Stimulated activated naive CD8-positive, alpha-beta T cell treated with anti-CD3 and anti-CD28 coated beads, Interleukin-15, Interleukin-2, amounts not matched to agents 100 ng/mL and 50 ng/mL, for 24 hours (primary cell): ENCODE measurements around the gene FASTKD3.
A peak's percentile ranks its signal among the peaks of the same experiment; 100 is the strongest.

Experiments used
- H3K27ac Mint-ChIP-seq: one replicate; pipeline ENCODE4 v1.8.0; 2021; ENCODE audit warnings: mild to moderate bottlenecking, mixed read lengths
- H3K27me3 Mint-ChIP-seq: one replicate; pipeline ENCODE4 v1.8.0; 2021; ENCODE audit warnings: mixed read lengths
- H3K36me3 Mint-ChIP-seq: one replicate; pipeline ENCODE4 v1.8.0; 2021; ENCODE audit warnings: low read depth, mixed read lengths
- H3K4me1 Mint-ChIP-seq: one replicate; pipeline ENCODE4 v1.8.0; 2021; ENCODE audit warnings: low read depth, mixed read lengths
- H3K4me3 Mint-ChIP-seq: one replicate; pipeline ENCODE4 v1.8.0; 2021; ENCODE audit warnings: mild to moderate bottlenecking, mixed read lengths
- H3K9me3 Mint-ChIP-seq: one replicate; pipeline ENCODE4 v1.8.0; 2021; ENCODE audit warnings: mixed read lengths

FASTKD3 gene

GRCh38 chr5:7894439-7894838 is 25.6 kb upstream of the FASTKD3 start:
- Mint-ChIP-seq H3K36me3 (peaks cover 88% of the 10 kb centered on the region), H3K4me3 (no peak overlapping the region), H3K4me1 (peaks cover 15% of the 10 kb centered on the region), H3K27me3 (no peaks in the 10 kb centered on the region), H3K27ac (peak overlapping the region; percentile 26), H3K9me3 (no peaks in the 10 kb centered on the region)

DNA sequence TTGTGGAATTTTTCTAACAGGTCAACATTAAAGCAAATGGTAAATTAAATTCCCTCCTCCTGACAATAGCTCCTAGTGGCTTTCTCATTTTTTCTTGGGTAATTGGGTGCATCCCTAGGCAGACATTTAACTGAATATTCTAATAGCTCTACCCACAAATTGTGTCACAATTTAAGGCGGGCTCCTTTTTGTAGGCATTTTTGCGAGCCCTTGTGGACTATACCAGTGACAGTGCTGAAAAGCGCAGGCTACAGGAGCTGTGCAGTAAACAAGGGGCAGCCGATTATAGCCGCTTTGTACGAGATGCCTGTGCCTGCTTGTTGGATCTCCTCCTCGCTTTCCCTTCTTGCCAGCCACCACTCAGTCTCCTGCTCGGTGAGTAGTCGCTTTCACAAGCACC is 20.1 kb upstream of the FASTKD3 start:
- no peaks in the 10 kb centered on the region for H3K9me3 Mint-ChIP-seq
- H3K36me3 Mint-ChIP-seq: peaks cover 80% of the 10 kb centered on the region
- H3K27ac Mint-ChIP-seq: no peak overlapping the region
- H3K4me1 Mint-ChIP-seq: no peaks in the 10 kb centered on the region
- H3K4me3 Mint-ChIP-seq: no peak overlapping the region
- H3K27me3 Mint-ChIP-seq: no peaks in the 10 kb centered on the region

DNA sequence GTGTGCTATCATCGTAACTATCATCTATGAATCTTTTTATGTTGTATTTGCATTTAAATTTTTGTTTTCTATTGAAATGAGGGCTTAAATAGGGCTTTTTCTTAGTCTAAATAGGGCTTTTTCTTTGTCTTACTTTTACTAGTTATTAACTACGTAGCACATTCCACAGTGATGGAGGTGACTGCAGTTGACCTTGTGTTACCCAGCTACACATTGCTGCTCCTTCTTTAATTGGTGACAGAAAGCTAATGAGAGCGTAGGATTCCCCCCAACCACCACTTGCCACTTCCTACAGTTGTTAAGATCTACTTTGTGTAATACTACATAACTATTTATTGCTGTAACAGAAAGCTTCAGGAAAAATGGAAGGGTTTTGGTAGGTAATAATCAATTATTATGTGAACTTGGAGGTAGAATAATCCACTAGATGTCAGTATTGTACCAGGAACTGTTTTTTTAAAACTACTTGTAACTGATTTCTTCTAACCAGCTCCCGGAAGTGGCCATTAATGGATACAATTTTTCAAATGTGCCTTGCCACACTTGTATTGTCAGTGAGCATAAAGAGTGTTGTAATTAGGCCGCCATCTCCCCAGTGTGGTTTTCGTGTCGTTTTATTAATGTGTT is 18.1 kb upstream of the FASTKD3 start:
- peaks cover 77% of the 10 kb centered on the region for H3K36me3 Mint-ChIP-seq
- peaks cover 2% of the 10 kb centered on the region for H3K4me1 Mint-ChIP-seq
- no peak overlapping the region for H3K4me3 Mint-ChIP-seq
- H3K27ac Mint-ChIP-seq: no peak overlapping the region
- H3K27me3 Mint-ChIP-seq: no peaks in the 10 kb centered on the region
- no peaks in the 10 kb centered on the region for H3K9me3 Mint-ChIP-seq

DNA sequence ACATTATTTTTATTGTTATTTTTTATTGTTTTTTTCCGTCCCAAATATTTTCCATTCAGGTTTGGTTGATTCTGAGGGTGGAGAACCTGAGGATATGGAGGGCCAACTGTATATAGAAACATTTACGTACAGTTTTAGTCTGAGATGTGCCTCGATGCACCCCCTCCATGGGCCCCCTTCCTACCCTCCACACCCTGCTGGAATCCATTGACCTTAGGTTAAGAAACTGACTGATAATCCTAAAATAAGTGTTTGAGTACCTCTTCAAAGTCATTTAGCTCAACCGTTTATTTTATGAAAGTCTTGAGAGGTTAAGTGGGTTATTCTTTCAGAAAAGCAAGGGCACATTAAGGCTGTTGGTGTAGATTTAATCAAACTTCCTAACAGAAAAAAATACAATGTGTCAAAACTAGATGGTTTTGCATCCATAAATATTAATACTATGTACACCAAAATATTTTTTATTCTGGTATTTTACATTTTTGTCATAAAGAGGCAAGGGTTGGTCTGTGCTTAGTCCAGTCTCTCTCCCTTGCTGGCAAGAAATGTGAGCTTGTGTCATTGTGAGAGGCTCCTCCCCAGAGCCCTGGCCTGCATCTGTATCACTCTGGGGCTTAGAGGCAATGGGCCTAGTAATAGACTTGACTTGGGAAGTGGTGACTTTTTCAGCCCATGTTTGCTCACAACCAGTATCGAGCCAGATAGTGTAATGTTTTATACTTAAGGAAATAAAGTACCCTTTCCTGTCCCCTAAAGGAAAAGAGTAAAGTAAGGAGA is 15.8 kb upstream of the FASTKD3 start:
- no peaks in the 10 kb centered on the region for H3K9me3 Mint-ChIP-seq
- no peak overlapping the region for H3K27ac Mint-ChIP-seq
- H3K4me3 Mint-ChIP-seq: no peak overlapping the region
- peaks cover 10% of the 10 kb centered on the region for H3K4me1 Mint-ChIP-seq
- no peaks in the 10 kb centered on the region for H3K27me3 Mint-ChIP-seq
- peaks cover 83% of the 10 kb centered on the region for H3K36me3 Mint-ChIP-seq

DNA sequence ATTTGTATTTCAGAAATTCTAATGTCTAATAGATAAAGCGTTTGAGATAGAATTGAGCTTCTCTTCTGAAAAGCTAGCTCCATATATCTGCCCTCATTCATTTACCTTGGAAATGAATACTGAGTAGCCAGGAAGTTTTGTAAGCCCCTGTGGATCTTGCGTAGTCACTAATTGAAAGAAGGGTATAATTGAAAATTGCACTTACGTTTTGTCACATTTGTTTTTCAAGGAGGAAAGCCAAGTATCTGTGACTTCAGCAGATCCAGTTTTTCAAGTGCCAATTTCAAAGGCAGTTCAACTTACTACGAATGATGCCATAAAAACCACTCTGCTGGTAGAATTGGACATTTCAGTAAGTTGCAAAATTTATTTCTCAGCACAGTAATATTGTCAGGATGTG is 14.1 kb upstream of the FASTKD3 start:
- Mint-ChIP-seq H3K4me1 (peaks cover 23% of the 10 kb centered on the region), H3K27me3 (no peaks in the 10 kb centered on the region), H3K27ac (no peak overlapping the region), H3K4me3 (no peak overlapping the region), H3K36me3 (peaks cover 81% of the 10 kb centered on the region), H3K9me3 (no peaks in the 10 kb centered on the region)

GRCh38 chr5:7881816-7882215 is 13.0 kb upstream of the FASTKD3 start:
- peaks cover 34% of the 10 kb centered on the region for H3K4me1 Mint-ChIP-seq
- H3K27me3 Mint-ChIP-seq: no peaks in the 10 kb centered on the region
- no peak overlapping the region for H3K27ac Mint-ChIP-seq
- peaks cover 83% of the 10 kb centered on the region for H3K36me3 Mint-ChIP-seq
- no peak overlapping the region for H3K4me3 Mint-ChIP-seq
- H3K9me3 Mint-ChIP-seq: no peaks in the 10 kb centered on the region

GRCh38 chr5:7881091-7881490 is 12.3 kb upstream of the FASTKD3 start:
- H3K36me3 Mint-ChIP-seq: peaks cover 83% of the 10 kb centered on the region
- H3K4me3 Mint-ChIP-seq: no peak overlapping the region
- H3K27ac Mint-ChIP-seq: no peak overlapping the region

DNA sequence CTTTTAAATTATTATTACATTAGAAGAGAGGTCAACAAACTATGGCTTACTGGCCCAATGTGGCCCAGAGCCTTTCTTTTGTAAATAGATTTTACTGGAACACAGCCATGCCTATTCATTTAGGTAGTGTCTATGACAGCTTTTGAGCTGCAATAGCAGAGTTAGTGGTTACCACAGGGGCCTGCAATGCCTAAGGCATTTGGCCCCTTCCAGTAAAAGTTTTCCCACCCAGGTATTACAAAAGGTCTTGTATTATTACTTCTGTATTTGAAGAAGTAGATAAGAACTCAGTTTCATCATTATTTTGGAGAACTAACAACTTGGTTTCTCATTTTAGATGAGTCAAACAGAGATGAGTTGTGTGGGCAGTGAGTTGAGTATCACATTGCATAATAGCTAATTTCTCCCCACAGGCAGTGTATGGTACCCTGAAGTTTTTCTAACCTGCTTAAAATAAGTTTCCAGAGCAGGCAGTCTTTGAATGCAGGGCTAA is 9.6 kb upstream of the FASTKD3 start:
- H3K4me3 Mint-ChIP-seq: peak overlapping the region; percentile 30
- H3K27ac Mint-ChIP-seq: peak overlapping the region; percentile 74
- no peaks in the 10 kb centered on the region for H3K9me3 Mint-ChIP-seq
- peaks cover 56% of the 10 kb centered on the region for H3K4me1 Mint-ChIP-seq
- H3K36me3 Mint-ChIP-seq: peaks cover 92% of the 10 kb centered on the region
- no peaks in the 10 kb centered on the region for H3K27me3 Mint-ChIP-seq

More at GRCh38 chr5:7881091-7881490, 12.3 kb upstream of the FASTKD3 start:
- Mint-ChIP-seq H3K27me3 (no peaks in the 10 kb centered on the region), H3K4me1 (peaks cover 41% of the 10 kb centered on the region), H3K9me3 (no peaks in the 10 kb centered on the region)

DNA sequence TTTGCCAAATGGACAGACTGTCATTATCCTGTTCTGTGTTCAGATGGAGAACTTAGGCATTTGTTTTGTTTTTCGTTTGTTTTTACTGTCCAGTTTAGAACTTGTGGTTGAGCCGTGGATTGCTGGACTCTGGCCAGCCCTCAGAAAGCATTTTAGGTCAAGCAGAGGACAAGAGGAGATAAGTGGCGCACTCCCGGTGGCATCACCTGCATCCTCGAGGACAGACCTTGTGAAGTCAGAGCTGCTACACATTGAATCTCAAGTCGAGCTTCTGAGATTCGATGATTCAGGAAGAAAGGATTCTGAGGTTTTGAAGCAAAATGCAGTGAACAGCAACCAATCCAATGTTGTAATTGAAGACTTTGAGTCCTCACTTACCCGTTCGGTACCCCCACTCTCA is 9.0 kb upstream of the FASTKD3 start:
- no peaks in the 10 kb centered on the region for H3K27me3 Mint-ChIP-seq
- H3K4me1 Mint-ChIP-seq: peaks cover 62% of the 10 kb centered on the region
- H3K36me3 Mint-ChIP-seq: peaks cover 89% of the 10 kb centered on the region
- peak overlapping the region; percentile 30 for H3K4me3 Mint-ChIP-seq
- no peaks in the 10 kb centered on the region for H3K9me3 Mint-ChIP-seq
- H3K27ac Mint-ChIP-seq: peak overlapping the region; percentile 74

GRCh38 chr5:7876867-7877266 is 8.0 kb upstream of the FASTKD3 start:
- Mint-ChIP-seq H3K4me1 (peaks cover 69% of the 10 kb centered on the region), H3K27ac (no peak overlapping the region), H3K36me3 (peaks cover 90% of the 10 kb centered on the region), H3K4me3 (no peak overlapping the region), H3K9me3 (no peaks in the 10 kb centered on the region), H3K27me3 (no peaks in the 10 kb centered on the region)

DNA sequence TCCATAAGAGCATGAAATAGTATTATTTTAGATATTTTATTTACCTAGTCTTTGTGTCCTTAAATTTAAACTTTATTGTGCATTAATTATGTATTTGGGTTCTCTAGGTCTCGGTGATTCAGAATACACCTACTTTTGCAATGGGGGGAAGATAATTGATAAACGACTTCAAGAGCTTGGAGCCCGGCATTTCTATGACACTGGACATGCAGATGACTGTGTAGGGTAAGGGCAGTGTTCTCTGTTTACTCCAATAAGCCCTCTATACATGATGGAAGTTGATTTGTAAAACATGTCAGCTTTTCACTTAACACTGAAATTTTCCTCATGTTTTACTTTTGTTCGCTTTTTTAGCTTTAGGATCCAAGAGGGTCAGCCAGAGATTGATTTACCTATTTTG is 6.3 kb upstream of the FASTKD3 start:
- Mint-ChIP-seq H3K9me3 (no peaks in the 10 kb centered on the region), H3K27ac (no peak overlapping the region), H3K27me3 (no peaks in the 10 kb centered on the region), H3K36me3 (peaks cover 89% of the 10 kb centered on the region), H3K4me3 (no peak overlapping the region), H3K4me1 (peaks cover 79% of the 10 kb centered on the region)

- H3K36me3 Mint-ChIP-seq: peaks cover 85% of the 10 kb centered on the region
Measured at GRCh38 chr5:7874639-7875038, 5.8 kb upstream of the FASTKD3 start.

GRCh38 chr5:7873216-7873615 is 4.4 kb upstream of the FASTKD3 start:
- H3K27me3 Mint-ChIP-seq: no peaks in the 10 kb centered on the region
- peak overlapping the region; percentile 34 for H3K27ac Mint-ChIP-seq
- peaks cover 75% of the 10 kb centered on the region for H3K36me3 Mint-ChIP-seq
- H3K9me3 Mint-ChIP-seq: no peaks in the 10 kb centered on the region
- H3K4me1 Mint-ChIP-seq: peaks cover 78% of the 10 kb centered on the region
- H3K4me3 Mint-ChIP-seq: peak overlapping the region; percentile 21

More at GRCh38 chr5:7874639-7875038, 5.8 kb upstream of the FASTKD3 start:
- Mint-ChIP-seq H3K4me1 (peaks cover 84% of the 10 kb centered on the region), H3K27me3 (no peaks in the 10 kb centered on the region), H3K9me3 (no peaks in the 10 kb centered on the region), H3K27ac (no peak overlapping the region), H3K4me3 (no peak overlapping the region)

- H3K27ac Mint-ChIP-seq: peak overlapping the region; percentile 34
- H3K4me3 Mint-ChIP-seq: peak overlapping the region; percentile 21
- no peaks in the 10 kb centered on the region for H3K27me3 Mint-ChIP-seq
- H3K36me3 Mint-ChIP-seq: peaks cover 74% of the 10 kb centered on the region
- peaks cover 78% of the 10 kb centered on the region for H3K4me1 Mint-ChIP-seq
- H3K9me3 Mint-ChIP-seq: no peaks in the 10 kb centered on the region
Measured at GRCh38 chr5:7872517-7873130, 3.8 kb upstream of the FASTKD3 start.

- Mint-ChIP-seq H3K27ac (no peak overlapping the region), H3K36me3 (peaks cover 74% of the 10 kb centered on the region), H3K4me1 (peaks cover 78% of the 10 kb centered on the region), H3K9me3 (no peaks in the 10 kb centered on the region), H3K4me3 (peak overlapping the region; percentile 100), H3K27me3 (no peaks in the 10 kb centered on the region)
Measured at GRCh38 chr5:7871653-7872052, 2.8 kb upstream of the FASTKD3 start.
